ENCODE measurements around the gene GPN1. TPM values are rescaled to one million over a fixed set of nuclear protein-coding genes. Genes with fewer than 3 reads are reported as not detected.

The GPN1 gene
- total and polyA plus RNA-seq, 7 donors: 15.2 to 31.2 (median 24.4) TPM

GRCh38 chr2:27638709-27639108 lies 9.9 kb downstream of the GPN1 start:
- DNase-seq: no peak
- H3K4me1 ChIP-seq: no peaks in the 10 kb centered on the region
- 58 to 75% methylated on average over 3 of the region's 3 CpGs for WGBS, 2 donors
- H3K27me3 ChIP-seq: no peaks in the 10 kb centered on the region
- H3K36me3 ChIP-seq: peaks cover 37 to 100% (median 63%) of the 10 kb centered on the region in 4 donors
- H3K27ac ChIP-seq: no peak overlapping the region
- no peaks in the 10 kb centered on the region for H3K9me3 ChIP-seq
- TF ChIP-seq EP300 (IDR thresholded peaks at IDR 0.05): no peak
- TF ChIP-seq POLR2A (IDR thresholded peaks at IDR 0.05): no peak
- TF ChIP-seq POLR2AphosphoS5 (IDR thresholded peaks at IDR 0.05): no peak
- TF ChIP-seq CTCF (IDR thresholded peaks at IDR 0.05): no peak
- intact Hi-C loops (cut with DNase I): no loop called here
- no peak overlapping the region for H3K4me3 ChIP-seq

DNA sequence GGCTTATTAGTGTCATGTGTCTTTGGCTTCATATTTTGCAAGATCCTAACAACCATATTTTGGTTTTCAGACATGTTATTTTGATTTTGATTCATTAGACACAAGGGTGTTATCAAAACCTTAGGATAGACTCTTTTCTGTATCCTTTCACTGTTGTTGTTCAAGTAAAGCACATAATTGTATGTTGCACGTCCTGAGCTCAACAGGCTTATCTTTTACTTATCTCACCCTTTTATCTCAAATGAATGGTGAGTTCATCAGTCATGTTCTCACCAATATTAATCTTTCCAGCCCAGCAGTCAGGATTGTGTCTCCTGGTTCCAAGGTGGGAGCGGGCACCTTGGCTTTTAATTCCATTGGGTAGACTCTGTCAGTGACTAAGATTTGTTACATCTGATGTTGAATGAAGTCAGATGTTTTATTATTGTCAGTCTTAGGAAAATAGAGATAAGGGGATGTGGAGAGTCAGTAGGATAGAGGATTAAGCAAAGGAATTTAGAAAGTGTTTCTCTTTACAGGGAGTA lies 11.9 kb downstream of the GPN1 start:
- Histone ChIP-seq H3K36me3 (peaks cover 28 to 100% (median 53%) of the 10 kb centered on the region in 4 donors), H3K9me3 (no peaks in the 10 kb centered on the region), H3K4me3 (no peak overlapping the region), H3K27me3 (no peaks in the 10 kb centered on the region), H3K4me1 (no peaks in the 10 kb centered on the region), H3K27ac (no peak overlapping the region)
- TF ChIP-seq EP300 (IDR thresholded peaks at IDR 0.05) (no peak), POLR2AphosphoS5 (IDR thresholded peaks at IDR 0.05) (no peak), POLR2A (IDR thresholded peaks at IDR 0.05) (no peak), CTCF (IDR thresholded peaks at IDR 0.05) (no peak)
- DNase-seq: no peak
- 88 to 93% methylated on average over 2 of the region's 2 CpGs for WGBS, 2 donors
- intact Hi-C loops (cut with DNase I): no loop called here

- no peak for TF ChIP-seq CTCF (IDR thresholded peaks at IDR 0.05)
- TF ChIP-seq POLR2A (IDR thresholded peaks at IDR 0.05): no peak
- TF ChIP-seq POLR2AphosphoS5 (IDR thresholded peaks at IDR 0.05): no peak
- no peak for TF ChIP-seq EP300 (IDR thresholded peaks at IDR 0.05)
- H3K27ac ChIP-seq: no peak overlapping the region
- no peak for DNase-seq
- H3K27me3 ChIP-seq: no peaks in the 10 kb centered on the region
- H3K4me3 ChIP-seq: no peak overlapping the region
- intact Hi-C loops (cut with DNase I): no loop called here
- H3K4me1 ChIP-seq: no peaks in the 10 kb centered on the region
- H3K36me3 ChIP-seq: peaks cover 5 to 100% (median 45%) of the 10 kb centered on the region in 4 donors
- no peaks in the 10 kb centered on the region for H3K9me3 ChIP-seq
Observed at GRCh38 chr2:27645197-27645596, 16.3 kb downstream of the GPN1 start.

DNA sequence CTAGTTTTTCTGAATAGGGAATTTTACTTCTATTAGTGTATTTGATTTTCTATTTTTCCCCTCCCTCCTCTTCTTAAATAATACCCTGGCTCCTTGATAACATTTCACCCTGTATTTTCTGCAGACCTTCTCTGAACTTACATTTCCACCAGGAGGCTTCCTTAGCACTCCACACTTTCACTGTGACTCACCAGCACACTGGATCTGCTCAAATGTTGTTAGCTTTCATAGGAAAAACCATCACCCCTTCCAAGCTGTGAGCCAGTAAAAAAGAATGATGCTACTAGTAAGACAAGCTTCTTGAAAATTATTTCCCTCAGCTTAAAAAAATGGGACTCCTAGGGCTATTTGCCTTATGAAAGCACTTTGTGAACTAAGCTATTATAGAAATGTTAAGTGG lies 18.4 kb downstream of the GPN1 start:
- DNase-seq: no peak
- no peak for TF ChIP-seq POLR2A (IDR thresholded peaks at IDR 0.05)
- no peak for TF ChIP-seq POLR2AphosphoS5 (IDR thresholded peaks at IDR 0.05)
- TF ChIP-seq CTCF (IDR thresholded peaks at IDR 0.05): no peak
- no peak for TF ChIP-seq EP300 (IDR thresholded peaks at IDR 0.05)
- no peak overlapping the region for H3K27ac ChIP-seq
- no peak overlapping the region for H3K4me3 ChIP-seq
- no peaks in the 10 kb centered on the region for H3K9me3 ChIP-seq
- H3K4me1 ChIP-seq: no peaks in the 10 kb centered on the region
- peaks cover 10 to 100% (median 44%) of the 10 kb centered on the region in 4 donors for H3K36me3 ChIP-seq
- H3K27me3 ChIP-seq: no peaks in the 10 kb centered on the region
- intact Hi-C loops (cut with DNase I): no loop called here

DNA sequence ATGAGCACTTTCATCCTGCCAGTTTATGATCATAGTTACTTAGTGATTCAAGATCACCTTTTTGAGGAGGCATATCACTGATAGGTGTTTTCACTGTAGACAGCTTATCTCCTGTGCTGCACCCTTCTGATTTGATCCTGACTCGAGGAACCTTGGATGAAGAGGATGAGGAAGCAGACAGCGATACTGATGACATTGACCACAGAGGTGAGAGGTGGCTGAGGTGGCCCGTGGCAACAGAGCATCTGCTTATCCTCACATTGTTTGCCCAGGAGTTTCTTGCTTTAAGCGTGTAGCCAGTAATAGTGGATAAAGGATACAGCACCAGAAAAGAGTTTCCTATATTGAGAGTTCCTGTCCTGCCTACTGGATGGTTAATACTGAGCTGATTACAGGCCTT lies 18.9 kb downstream of the GPN1 start:
- no peaks in the 10 kb centered on the region for H3K27me3 ChIP-seq
- H3K4me3 ChIP-seq: no peak overlapping the region
- WGBS, 2 donors: 81 to 93% methylated on average over 4 of the region's 4 CpGs
- DNase-seq: no peak
- intact Hi-C loops (cut with DNase I): no loop called here
- H3K4me1 ChIP-seq: no peaks in the 10 kb centered on the region
- peaks cover 10 to 100% (median 44%) of the 10 kb centered on the region in 4 donors for H3K36me3 ChIP-seq
- H3K27ac ChIP-seq: no peak overlapping the region
- H3K9me3 ChIP-seq: no peaks in the 10 kb centered on the region
- TF ChIP-seq EP300 (IDR thresholded peaks at IDR 0.05) (no peak), CTCF (IDR thresholded peaks at IDR 0.05) (no peak), POLR2A (IDR thresholded peaks at IDR 0.05) (no peak), POLR2AphosphoS5 (IDR thresholded peaks at IDR 0.05) (no peak)

Measured in sigmoid colon (tissue), 7 donors.